Measurements from ENCODE around the gene MYCBP.
"Not testable (repeated sequence)": the region's sequence is repeated elsewhere in the genome, so short reads cannot be mapped to it uniquely, and the experiment has no call there.

Gene MYCBP

GRCh38 chr1:38848071-38848470 is 25.1 kb downstream of the MYCBP start:
- Histone ChIP-seq H3K9me3 (ENCODE audit: insufficient read depth, low read length) (no peaks in the 10 kb centered on the region), H3K9ac (ENCODE audit: insufficient read length, low read depth) (no peak overlapping the region), H3K4me3 (ENCODE audit: insufficient read length, low read depth) (no peak overlapping the region), H3K36me3 (ENCODE audit: insufficient read depth, insufficient read length, low read length) (peaks cover 60% of the 10 kb centered on the region), H3K4me1 (ENCODE audit: insufficient read depth, insufficient read length) (no peaks in the 10 kb centered on the region), H3K27me3 (ENCODE audit: insufficient read depth, insufficient read length) (no peaks in the 10 kb centered on the region)
- DNase-seq (ENCODE audit: low read depth, low spot score): no peak
- TF ChIP-seq SUZ12 (IDR thresholded peaks at IDR 0.05; ENCODE audit: extremely low read depth, insufficient read depth, insufficient read length) (no peak), YY1 (IDR thresholded peaks at IDR 0.05; ENCODE audit: insufficient read depth, insufficient read length) (no peak), ZNF274 (IDR thresholded peaks at IDR 0.05; ENCODE audit: low read depth, low read length) (no peak)

GRCh38 chr1:38846210-38846609 is 26.9 kb downstream of the MYCBP start:
- Histone ChIP-seq H3K4me3 (ENCODE audit: insufficient read length, low read depth) (no peak overlapping the region), H3K36me3 (ENCODE audit: insufficient read depth, insufficient read length, low read length) (peaks cover 56% of the 10 kb centered on the region), H3K4me1 (ENCODE audit: insufficient read depth, insufficient read length) (no peaks in the 10 kb centered on the region), H3K9me3 (ENCODE audit: insufficient read depth, low read length) (no peaks in the 10 kb centered on the region), H3K27me3 (ENCODE audit: insufficient read depth, insufficient read length) (no peaks in the 10 kb centered on the region), H3K9ac (ENCODE audit: insufficient read length, low read depth) (no peak overlapping the region)
- DNase-seq (ENCODE audit: low read depth, low spot score): no peak
- TF ChIP-seq SUZ12 (IDR thresholded peaks at IDR 0.05; ENCODE audit: extremely low read depth, insufficient read depth, insufficient read length): no peak
- no peak for TF ChIP-seq YY1 (IDR thresholded peaks at IDR 0.05; ENCODE audit: insufficient read depth, insufficient read length)
- TF ChIP-seq ZNF274 (IDR thresholded peaks at IDR 0.05; ENCODE audit: low read depth, low read length): no peak

GRCh38 chr1:38845088-38845487 is 28.1 kb downstream of the MYCBP start:
- not testable (repeated sequence) for H3K9ac ChIP-seq (ENCODE audit: insufficient read length, low read depth); H3K4me3 ChIP-seq (ENCODE audit: insufficient read length, low read depth); H3K4me1 ChIP-seq (ENCODE audit: insufficient read depth, insufficient read length); H3K27me3 ChIP-seq (ENCODE audit: insufficient read depth, insufficient read length); DNase-seq (ENCODE audit: low read depth, low spot score); H3K9me3 ChIP-seq (ENCODE audit: insufficient read depth, low read length)
- H3K36me3 ChIP-seq (ENCODE audit: insufficient read depth, insufficient read length, low read length): peaks cover 52% of the 10 kb centered on the region

DNA sequence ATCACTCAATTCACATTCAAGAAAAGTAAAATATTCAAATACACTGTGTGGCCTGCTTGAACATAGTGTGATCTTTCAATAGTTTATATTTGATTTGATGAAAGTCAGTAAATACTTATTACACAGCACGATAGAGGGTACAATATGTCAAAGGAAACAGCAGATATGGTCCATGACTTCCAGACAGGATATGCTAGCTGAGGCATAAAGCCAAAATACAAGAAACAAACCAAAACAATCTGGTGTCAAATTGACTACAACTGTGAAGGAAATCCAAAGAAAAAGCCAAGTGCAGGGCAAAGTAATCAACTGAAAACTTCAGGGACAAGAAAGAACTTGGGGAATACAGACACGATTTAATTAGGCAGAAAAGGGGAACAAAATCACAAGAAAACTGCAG is 32.9 kb downstream of the MYCBP start:
- DNase-seq (ENCODE audit: low read depth, low spot score): no peak
- no peak overlapping the region for H3K9ac ChIP-seq (ENCODE audit: insufficient read length, low read depth)
- TF ChIP-seq ZNF274 (IDR thresholded peaks at IDR 0.05; ENCODE audit: low read depth, low read length) (no peak), YY1 (IDR thresholded peaks at IDR 0.05; ENCODE audit: insufficient read depth, insufficient read length) (no peak), SUZ12 (IDR thresholded peaks at IDR 0.05; ENCODE audit: extremely low read depth, insufficient read depth, insufficient read length) (no peak)
- H3K36me3 ChIP-seq (ENCODE audit: insufficient read depth, insufficient read length, low read length): peaks cover 43% of the 10 kb centered on the region
- H3K9me3 ChIP-seq (ENCODE audit: insufficient read depth, low read length): no peaks in the 10 kb centered on the region
- H3K4me1 ChIP-seq (ENCODE audit: insufficient read depth, insufficient read length): no peaks in the 10 kb centered on the region
- H3K4me3 ChIP-seq (ENCODE audit: insufficient read length, low read depth): no peak overlapping the region
- H3K27me3 ChIP-seq (ENCODE audit: insufficient read depth, insufficient read length): no peaks in the 10 kb centered on the region

- no peaks in the 10 kb centered on the region for H3K27me3 ChIP-seq (ENCODE audit: insufficient read depth, insufficient read length)
- H3K4me3 ChIP-seq (ENCODE audit: insufficient read length, low read depth): no peak overlapping the region
- TF ChIP-seq YY1 (IDR thresholded peaks at IDR 0.05; ENCODE audit: insufficient read depth, insufficient read length): no peak
- TF ChIP-seq ZNF274 (IDR thresholded peaks at IDR 0.05; ENCODE audit: low read depth, low read length): no peak
- no peak for TF ChIP-seq SUZ12 (IDR thresholded peaks at IDR 0.05; ENCODE audit: extremely low read depth, insufficient read depth, insufficient read length)
- no peak overlapping the region for H3K9ac ChIP-seq (ENCODE audit: insufficient read length, low read depth)
- no peaks in the 10 kb centered on the region for H3K4me1 ChIP-seq (ENCODE audit: insufficient read depth, insufficient read length)
- DNase-seq (ENCODE audit: low read depth, low spot score): no peak
- H3K9me3 ChIP-seq (ENCODE audit: insufficient read depth, low read length): no peaks in the 10 kb centered on the region
- H3K36me3 ChIP-seq (ENCODE audit: insufficient read depth, insufficient read length, low read length): peaks cover 43% of the 10 kb centered on the region
Measured at GRCh38 chr1:38839363-38839762, 33.8 kb downstream of the MYCBP start.

DNA sequence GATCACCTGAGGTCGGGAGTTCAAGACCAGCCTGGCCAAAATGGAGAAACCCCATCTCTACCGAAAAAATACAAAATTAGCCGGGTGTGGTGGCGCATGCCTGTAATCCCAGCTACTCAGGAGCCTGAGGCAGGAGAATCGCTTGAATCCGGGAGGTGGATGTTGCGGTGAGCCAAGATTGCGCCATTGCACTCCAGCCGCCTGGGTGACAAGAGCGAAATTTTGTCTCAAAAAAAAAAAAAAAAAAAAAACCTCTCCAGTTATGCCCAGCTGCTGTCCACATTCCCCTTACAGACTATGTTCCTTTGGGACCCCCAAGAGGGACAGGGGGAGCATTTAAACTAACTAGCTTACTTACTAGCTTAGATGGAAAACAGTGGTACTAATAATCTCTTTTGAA is 36.8 kb downstream of the MYCBP start:
- not testable (repeated sequence) for DNase-seq (ENCODE audit: low read depth, low spot score); H3K4me3 ChIP-seq (ENCODE audit: insufficient read length, low read depth); H3K27me3 ChIP-seq (ENCODE audit: insufficient read depth, insufficient read length); H3K4me1 ChIP-seq (ENCODE audit: insufficient read depth, insufficient read length); H3K9ac ChIP-seq (ENCODE audit: insufficient read length, low read depth); H3K9me3 ChIP-seq (ENCODE audit: insufficient read depth, low read length)
- peaks cover 29% of the 10 kb centered on the region for H3K36me3 ChIP-seq (ENCODE audit: insufficient read depth, insufficient read length, low read length)

GRCh38 chr1:38834937-38835827 is 38.0 kb downstream of the MYCBP start:
- Histone ChIP-seq H3K9ac (ENCODE audit: insufficient read length, low read depth) (no peak overlapping the region), H3K9me3 (ENCODE audit: insufficient read depth, low read length) (no peaks in the 10 kb centered on the region), H3K36me3 (ENCODE audit: insufficient read depth, insufficient read length, low read length) (peaks cover 21% of the 10 kb centered on the region), H3K27me3 (ENCODE audit: insufficient read depth, insufficient read length) (no peaks in the 10 kb centered on the region), H3K4me3 (ENCODE audit: insufficient read length, low read depth) (no peak overlapping the region), H3K4me1 (ENCODE audit: insufficient read depth, insufficient read length) (no peaks in the 10 kb centered on the region)
- TF ChIP-seq SUZ12 (IDR thresholded peaks at IDR 0.05; ENCODE audit: extremely low read depth, insufficient read depth, insufficient read length) (no peak), ZNF274 (IDR thresholded peaks at IDR 0.05; ENCODE audit: low read depth, low read length) (no peak), YY1 (IDR thresholded peaks at IDR 0.05; ENCODE audit: insufficient read depth, insufficient read length) (no peak)
- DNase-seq (ENCODE audit: low read depth, low spot score): peak; percentile 92
